GM23248 (cell line): ENCODE measurements around the gene ANKRD30B. TPM values are rescaled to one million over a fixed set of nuclear protein-coding genes. Genes with fewer than 3 reads are reported as not detected.
"Not testable (repeated sequence)": the region's sequence is repeated elsewhere in the genome, so short reads cannot be mapped to it uniquely, and the experiment has no call there.

Experiments
- DNase-seq: peaks from one replicate; pipeline ENCODE4 v3.0.0-alpha.2; 2015
- H2AFZ ChIP-seq: fragments of 200-600 bp; sonication (generic); 2 replicates; pipeline ENCODE4 v1.6.1; 2016; ENCODE audit warnings: antibody characterized with exemption
- H3F3A ChIP-seq: fragments of 200-600 bp; sonication (generic); 2 replicates; pipeline ENCODE4 v1.6.1; 2016; ENCODE audit warnings: mild to moderate bottlenecking, antibody characterized with exemption, mixed run types; ENCODE audit not compliant: insufficient read depth
- H3K27ac ChIP-seq: fragments of 200-600 bp; sonication (generic); 2 replicates; pipeline ENCODE4 v1.5.1; 2016; ENCODE audit warnings: mild to moderate bottlenecking
- H3K27me3 ChIP-seq: fragments of 200-600 bp; sonication (generic); replicated peaks from 2 replicates; pipeline ENCODE4 v1.6.1; 2016; ENCODE audit warnings: mild to moderate bottlenecking; ENCODE audit not compliant: insufficient read depth
- H3K36me3 ChIP-seq: fragments of 200-600 bp; sonication (generic); 2 replicates; pipeline ENCODE4 v1.6.1; 2016; ENCODE audit warnings: low read depth, mild to moderate bottlenecking
- H3K4me1 ChIP-seq: fragments of 200-600 bp; sonication (generic); 2 replicates; pipeline ENCODE4 v1.6.1; 2016; ENCODE audit warnings: mild to moderate bottlenecking; ENCODE audit not compliant: insufficient read depth
- H3K4me2 ChIP-seq: fragments of 200-600 bp; sonication (generic); one replicate; pipeline ENCODE4 v1.6.1; 2016; ENCODE audit warnings: mild to moderate bottlenecking; ENCODE audit not compliant: unreplicated experiment
- H3K4me3 ChIP-seq: fragments of 200-600 bp; sonication (generic); 2 replicates; pipeline ENCODE4 v1.5.1; 2016; ENCODE audit warnings: mild to moderate bottlenecking
- H3K79me2 ChIP-seq: fragments of 200-600 bp; sonication (generic); 2 replicates; pipeline ENCODE4 v1.6.1; 2016; ENCODE audit warnings: mild to moderate bottlenecking; ENCODE audit not compliant: insufficient read depth
- H3K9ac ChIP-seq: fragments of 200-600 bp; sonication (generic); 2 replicates; pipeline ENCODE4 v1.6.1; 2016; ENCODE audit warnings: mild to moderate bottlenecking
- H3K9me2 ChIP-seq: fragments of 200-600 bp; sonication (generic); 2 replicates; pipeline ENCODE4 v1.6.1; 2016; ENCODE audit warnings: mixed run types, mild to moderate bottlenecking, moderate library complexity; ENCODE audit not compliant: insufficient read depth
- H3K9me3 ChIP-seq: fragments of 200-600 bp; sonication (generic); one replicate; pipeline ENCODE4 v1.6.1; 2017; ENCODE audit warnings: low read depth
- H4K20me1 ChIP-seq: fragments of 200-600 bp; sonication (generic); 2 replicates; pipeline ENCODE4 v1.6.0; 2016; ENCODE audit not compliant: insufficient read depth
- EZH2 ChIP-seq: fragments of 200-600 bp; sonication (generic); IDR thresholded peaks from 2 replicates; pipeline ENCODE4 v1.6.1; 2018; ENCODE audit warnings: antibody characterized with exemption, mild to moderate bottlenecking; ENCODE audit not compliant: insufficient read depth, poor library complexity, severe bottlenecking
- EZH2phosphoT487 ChIP-seq: fragments of 200-600 bp; sonication (generic); IDR thresholded peaks from 2 replicates; pipeline ENCODE4 v1.6.1; 2018; ENCODE audit warnings: antibody characterized with exemption, moderate library complexity, mild to moderate bottlenecking, low read depth; ENCODE audit not compliant: insufficient read depth
- WGBS, 2 experiments: methylation state at CpG; one replicate each; pipeline ENCODE4 v1.1.6; 2015 to 2017; ENCODE audit warnings: low lambda C conversion rate in 2 of 2, low coverage in 1 of 2; ENCODE audit errors: missing lambda C conversion rate in 2 of 2; 5-methylcytosine and 5-hydroxymethylcytosine counted together
- in situ Hi-C: fragments of 300-500 bp; cut with MboI; formaldehyde crosslinking; loops from 2 replicates; pipeline ENCODE4 v1.15.0; 2020
- polyA plus RNA-seq: library from polyadenylated mRNA; unstranded; fragments of >200 nt; fragmentation: Nextera tagmentation; extraction: Ambion mirVana; gene quantifications from 2 replicates; pipeline ENCODE4 v1.2.1, GENCODE V29; 2016
- total RNA-seq: library from RNA; depleted of rRNA; stranded (reverse); fragments of >200 nt; shearing (Covaris generic); gene quantifications from 2 replicates; pipeline ENCODE4 v1.2.3, GENCODE V29; 2014; rRNA removed

The ANKRD30B gene
- total RNA-seq (not detected in 2 replicates), polyA plus RNA-seq (not detected in 2 replicates)

DNA sequence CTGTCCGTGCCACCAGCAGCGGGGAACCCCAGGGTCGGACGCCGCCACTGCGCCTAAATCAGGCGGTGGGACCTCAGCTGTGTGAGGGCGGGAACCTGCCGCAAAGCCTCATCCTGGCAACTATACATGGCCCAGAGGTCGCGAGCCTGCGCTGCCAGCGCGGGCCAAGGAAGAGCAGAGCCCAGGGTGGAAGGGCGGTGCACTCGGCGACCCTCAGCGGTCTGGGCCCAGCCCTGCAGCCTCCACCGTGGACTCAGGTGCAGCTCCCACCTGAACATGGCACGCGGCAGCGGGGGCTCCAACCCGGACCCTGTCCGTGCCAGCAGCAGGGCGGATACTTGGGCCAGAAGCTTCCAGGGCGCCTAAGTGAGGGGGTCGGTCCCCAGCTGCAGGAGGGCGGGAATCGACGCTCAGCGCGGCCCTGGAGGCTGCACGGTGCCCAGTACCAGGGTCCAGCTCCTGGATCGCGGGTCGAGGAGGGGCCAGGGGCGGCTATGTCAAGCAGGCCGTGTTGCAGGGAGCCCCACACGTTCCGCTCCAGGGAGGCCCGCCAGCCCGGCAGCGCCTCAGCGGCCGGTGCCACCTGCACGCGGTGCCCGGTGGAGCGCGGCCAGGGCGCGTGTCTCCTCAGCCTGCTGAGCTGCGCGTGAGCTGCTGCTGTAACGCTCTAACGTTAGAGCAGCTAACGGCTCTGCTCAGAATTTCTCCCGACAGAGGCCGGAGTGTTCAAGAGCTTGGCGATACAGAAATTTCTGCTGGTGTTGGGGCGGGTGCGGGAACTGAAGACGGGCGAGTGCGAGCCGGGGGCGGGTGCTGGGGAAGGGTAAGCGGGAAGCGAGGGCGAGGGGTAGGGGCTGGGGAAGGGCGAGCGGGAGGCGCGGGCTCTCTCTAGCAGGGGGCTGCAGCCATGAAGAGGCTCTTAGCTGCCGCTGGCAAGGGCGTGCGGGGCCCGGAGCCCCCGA is at the start of gene ANKRD30B:
Gene ANKRD30B (plus strand): TSS at position 660 of the 962 bp plus-strand sequence. CDS start 248 bp downstream, at position 908.
- no peaks in the 10 kb centered on the region for H3K36me3 ChIP-seq
- 22 to 23% methylated on average over 54 to 68 of the region's 79 CpGs for WGBS, 2 experiments
- no peak within 1 kb of the TSS for H3K4me3 ChIP-seq
- H3K9me2 ChIP-seq: no peaks in the 10 kb centered on the region
- no peaks in the 10 kb centered on the region for H4K20me1 ChIP-seq
- no peaks in the 10 kb centered on the region for H3K9me3 ChIP-seq
- no peaks in the 10 kb centered on the region for H3F3A ChIP-seq
- H2AFZ ChIP-seq: no peak within 1 kb of the TSS
- H3K9ac ChIP-seq: no peak within 1 kb of the TSS
- TF ChIP-seq EZH2phosphoT487 (no peak), EZH2 (no peak)
- no peaks in the 10 kb centered on the region for H3K4me1 ChIP-seq
- H3K27me3 ChIP-seq: no peaks in the 10 kb centered on the region
- H3K4me2 ChIP-seq: no peak within 1 kb of the TSS
- in situ Hi-C loops: no loop called here
- DNase-seq: no peak
- no peak within 1 kb of the TSS for H3K27ac ChIP-seq
- no peaks in the 10 kb centered on the region for H3K79me2 ChIP-seq

DNA sequence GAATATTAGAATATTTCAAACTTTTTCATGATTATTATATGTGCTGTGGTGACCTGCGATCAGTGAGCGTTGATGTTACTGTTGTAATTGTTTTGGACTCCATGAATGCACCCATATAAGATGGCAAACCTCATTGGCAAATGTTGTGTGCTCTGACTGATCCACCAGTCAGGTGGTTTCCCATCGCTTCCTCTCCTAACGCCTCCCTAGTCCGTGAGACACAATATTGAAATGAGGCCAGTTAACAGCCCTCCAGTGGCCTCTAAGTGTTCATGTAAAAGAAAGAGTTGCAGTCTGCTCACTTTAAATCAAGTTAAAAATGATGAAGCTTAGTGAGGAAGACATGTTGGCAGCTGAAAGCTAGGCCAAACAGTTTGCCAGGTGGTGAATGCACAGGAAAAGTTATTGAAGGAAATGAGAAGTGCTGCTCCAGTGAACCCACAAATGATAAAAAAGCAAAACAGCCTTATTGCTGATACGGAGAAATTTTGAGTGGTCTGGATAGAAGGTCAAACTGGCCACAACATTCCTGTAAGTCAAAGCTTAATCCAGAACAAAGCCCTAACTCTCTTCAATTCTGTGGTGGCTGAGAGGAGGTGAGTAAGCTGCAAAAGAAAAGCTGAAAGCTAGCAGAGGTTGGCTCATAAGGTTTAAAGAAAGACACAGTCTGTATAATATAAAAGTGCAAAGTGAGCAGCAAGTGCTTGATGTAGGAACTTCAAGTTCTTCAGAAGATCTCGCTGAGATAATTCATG is 46.5 kb upstream of the ANKRD30B start:
- in situ Hi-C loops, H4K20me1 ChIP-seq, H3K9ac ChIP-seq, H3K4me1 ChIP-seq, DNase-seq, H3K36me3 ChIP-seq, H3K9me2 ChIP-seq, H3K9me3 ChIP-seq, H3K27ac ChIP-seq, H3K4me2 ChIP-seq, H3F3A ChIP-seq, H2AFZ ChIP-seq, H3K27me3 ChIP-seq, H3K79me2 ChIP-seq, H3K4me3 ChIP-seq: not testable (repeated sequence)
- 29 to 32% methylated on average over 7 of the region's 7 CpGs for WGBS, 2 experiments

DNA sequence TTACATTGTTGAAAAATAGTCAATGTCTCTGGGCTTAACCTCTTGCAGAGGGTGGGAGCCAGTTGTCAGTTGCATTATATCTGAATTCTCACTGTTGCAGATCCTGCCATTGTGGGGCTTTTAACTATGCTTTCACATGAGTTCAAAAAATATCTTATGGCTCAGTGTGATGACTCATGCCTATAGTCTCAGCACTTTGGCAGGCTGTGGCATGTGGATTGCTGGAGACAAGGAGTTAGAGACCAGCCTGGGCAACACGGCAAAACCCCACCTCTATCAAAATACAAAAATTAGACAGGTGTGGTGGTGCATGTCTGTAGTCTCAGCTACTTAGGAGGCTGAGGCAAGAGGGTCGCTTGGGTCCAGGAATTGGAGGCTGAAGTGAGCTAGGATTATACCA is 38.2 kb upstream of the ANKRD30B start:
- H3K4me3 ChIP-seq, H3K36me3 ChIP-seq, H3K9me3 ChIP-seq, DNase-seq, H4K20me1 ChIP-seq, H3K4me1 ChIP-seq, H3K27me3 ChIP-seq, H2AFZ ChIP-seq, in situ Hi-C loops, H3K27ac ChIP-seq, H3F3A ChIP-seq, H3K9me2 ChIP-seq, H3K4me2 ChIP-seq, H3K79me2 ChIP-seq, H3K9ac ChIP-seq: not testable (repeated sequence)
- 12 to 19% methylated on average over 2 of the region's 2 CpGs for WGBS, 2 experiments

DNA sequence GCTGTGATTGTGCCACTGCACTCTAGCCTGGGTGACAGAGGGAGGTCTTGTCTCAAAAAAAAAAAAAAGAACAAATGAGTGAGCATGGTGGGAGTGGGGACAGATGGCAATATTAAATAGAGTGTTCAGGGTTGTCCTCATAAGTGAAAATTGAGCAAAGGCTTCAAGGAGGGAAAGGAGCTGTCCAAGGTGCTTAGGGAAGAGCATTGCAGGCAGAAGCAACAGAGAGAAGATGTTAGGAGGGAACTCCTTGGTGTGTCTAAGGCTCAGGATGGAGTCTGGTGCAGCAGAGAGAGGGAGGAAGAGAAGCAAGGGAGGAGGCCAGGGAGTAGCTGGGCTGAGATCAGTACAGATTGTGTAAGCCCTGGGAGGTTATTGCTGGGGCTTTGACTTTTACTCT is 26.4 kb upstream of the ANKRD30B start:
- H3K4me2 ChIP-seq, H3K9ac ChIP-seq, H2AFZ ChIP-seq, H3K4me3 ChIP-seq, H3K36me3 ChIP-seq, DNase-seq, in situ Hi-C loops, H3K9me3 ChIP-seq, H3K79me2 ChIP-seq, H3F3A ChIP-seq, H4K20me1 ChIP-seq, H3K27ac ChIP-seq, H3K9me2 ChIP-seq, H3K27me3 ChIP-seq, H3K4me1 ChIP-seq: not testable (repeated sequence)

DNA sequence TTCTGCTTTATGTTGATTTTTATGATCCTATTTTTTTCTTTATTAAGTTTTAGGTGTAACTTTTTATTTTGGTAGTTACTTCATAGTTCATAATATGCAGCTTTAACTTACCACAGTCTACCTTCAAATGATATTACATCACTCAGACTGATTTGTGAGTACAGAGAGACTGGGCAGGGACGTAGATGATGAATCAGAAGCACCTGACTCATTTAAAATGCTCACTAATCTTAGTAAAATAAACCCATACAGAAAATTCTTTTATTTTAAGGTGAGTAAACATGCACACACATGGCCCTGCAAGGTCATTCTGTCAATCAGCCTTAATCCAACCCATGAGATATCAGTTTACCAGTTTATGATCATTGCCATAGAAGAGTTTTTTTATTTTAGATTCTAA is 8.9 kb upstream of the ANKRD30B start:
- H3K9ac ChIP-seq, H3K9me2 ChIP-seq, H3K27ac ChIP-seq, H2AFZ ChIP-seq, H3K4me1 ChIP-seq, H3K4me2 ChIP-seq, DNase-seq, in situ Hi-C loops, H3F3A ChIP-seq, H3K36me3 ChIP-seq, H3K27me3 ChIP-seq, H3K9me3 ChIP-seq, H4K20me1 ChIP-seq, H3K79me2 ChIP-seq, H3K4me3 ChIP-seq: not testable (repeated sequence)
- 0 to 7% methylated on average over 1 of the region's 1 CpG for WGBS, 2 experiments
